Motor neuron (in vitro differentiated cells): ENCODE measurements around the gene COG5. TPM values are rescaled to one million over a fixed set of nuclear protein-coding genes. Genes with fewer than 3 reads are reported as not detected.

Source experiments
- ATAC-seq, 8 experiments: fragments of 200-7000 bp; cut with Tn5 transposase; replicated peaks in 6 of 8; 2 replicates each; pipeline ENCODE4 v1.8.0; 2021; ENCODE audit warnings: mild to moderate bottlenecking in 8 of 8, moderate library complexity in 8 of 8
- H3K27ac ChIP-seq, 2 donors: fragments of 250-450 bp; sonication (Bioruptor Pico); 2 replicates each; pipeline ENCODE4 v1.9.0; 2021; ENCODE audit warnings: antibody characterized with exemption in 2 of 2, mild to moderate bottlenecking in 2 of 2, moderate library complexity in 1 of 2
- H3K4me1 ChIP-seq, 2 donors: fragments of 250-450 bp; sonication (Bioruptor Pico); replicated peaks in 1 of 2; 2 replicates each; pipeline ENCODE4 v1.6.1; 2021; ENCODE audit warnings: antibody characterized with exemption in 2 of 2, mild to moderate bottlenecking in 2 of 2, moderate library complexity in 1 of 2
- H3K4me3 ChIP-seq, 5 donors: fragments of 250-450 bp; sonication (Bioruptor Pico); 2 replicates each; pipeline ENCODE4 v1.9.0; 2021; ENCODE audit warnings: antibody characterized with exemption in 5 of 5, mild to moderate bottlenecking in 5 of 5, moderate library complexity in 4 of 5
- WGBS, 10 experiments: fragments of 450-650 bp; shearing (Covaris generic); methylation state at CpG; one replicate each; pipeline ENCODE4 v1.0.0; 2022; 5-methylcytosine and 5-hydroxymethylcytosine counted together
- in situ Hi-C, 9 experiments: fragments of 400-800 bp; cut with MboI; loops; one replicate each; pipeline ENCODE4 v1.15.0; 2021; ENCODE audit warnings: low sequenced_read_pairs in 9 of 9, low pct_unique_long_range_greater_than_20kb in 2 of 9; ENCODE audit not compliant: unreplicated experiment in 9 of 9
- total RNA-seq, 8 experiments: library from RNA; unstranded; fragments of 300-600 nt; gene quantifications; 2 replicates each; pipeline versions ENCODE4 v1.2.3 to v1.2.4, GENCODE V29; 2022

COG5 gene
- total RNA-seq, 8 experiments from 2014 or later: 21.6 to 53.2 (median 35.0) TPM

DNA sequence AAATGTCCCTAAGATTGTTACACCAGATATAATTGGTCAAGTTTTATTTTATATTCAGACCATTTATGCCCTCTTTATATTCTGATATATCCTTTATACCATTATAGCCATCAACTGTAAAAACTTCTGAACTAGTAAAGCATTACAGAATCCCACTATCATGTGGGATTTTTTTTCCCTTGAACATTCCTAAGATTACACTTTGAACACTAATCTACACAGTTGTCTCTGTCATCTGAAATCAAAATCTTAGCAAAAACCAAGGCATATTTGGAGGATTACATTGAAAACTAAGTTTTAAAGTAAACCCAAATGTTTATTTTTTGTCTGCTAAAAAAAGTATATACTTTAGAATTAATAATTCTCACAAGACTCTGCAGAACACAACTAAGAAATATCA lies 210.0 kb downstream of the COG5 start:
- Histone ChIP-seq H3K4me1 (no peaks in the 10 kb centered on the region), H3K4me3 (no peak overlapping the region), H3K27ac (no peak overlapping the region)
- in situ Hi-C loops: no loop called here
- ATAC-seq: no peak

DNA sequence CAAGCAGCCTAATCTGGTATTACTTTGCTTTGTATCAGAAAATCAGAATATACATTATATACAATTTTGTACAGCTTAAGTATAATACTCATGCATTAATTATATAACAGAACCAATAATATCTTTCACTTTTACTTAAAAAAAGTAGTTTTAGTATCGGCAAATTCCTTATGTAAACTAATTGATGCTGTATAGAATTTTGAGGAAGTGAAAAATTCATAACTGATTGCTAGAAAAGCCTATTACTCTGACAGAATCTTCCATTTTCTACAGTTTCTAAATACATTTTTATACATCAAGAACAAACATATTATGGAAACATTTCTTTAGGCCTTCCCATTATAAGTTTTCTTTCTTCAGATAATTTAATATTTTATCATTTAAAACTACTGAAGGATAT lies 217.8 kb downstream of the COG5 start:
- no peak overlapping the region for H3K27ac ChIP-seq
- H3K4me1 ChIP-seq: no peaks in the 10 kb centered on the region
- H3K4me3 ChIP-seq: no peak overlapping the region
- 91 to 100% (median 100%) methylated on average over 1 of the region's 1 CpG; no CpG with 5 or more reads in 2 of the 10 experiments for WGBS, 10 experiments
- ATAC-seq: no peak
- in situ Hi-C loops: no loop called here

DNA sequence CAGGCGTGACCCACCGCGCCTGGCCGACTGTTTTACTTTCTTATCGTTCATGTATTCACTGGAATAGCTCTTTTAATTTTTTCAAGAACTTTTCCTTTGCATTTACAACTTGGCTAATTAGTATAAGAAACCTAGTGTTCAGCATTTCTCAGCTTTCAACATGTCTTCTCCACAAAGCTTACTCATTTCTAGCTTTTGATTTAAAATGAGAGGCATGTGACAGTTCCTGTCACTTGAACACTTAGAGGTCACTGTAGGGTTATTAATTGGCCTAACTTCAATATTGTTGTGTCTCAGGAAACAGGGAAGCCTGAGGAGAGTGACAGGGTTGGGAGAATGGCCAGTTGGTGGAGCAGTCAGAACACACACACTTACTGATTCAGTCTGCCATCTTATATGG lies 218.9 kb downstream of the COG5 start:
- H3K4me1 ChIP-seq: no peaks in the 10 kb centered on the region
- in situ Hi-C loops: no loop called here
- no peak for ATAC-seq
- 98 to 100% (median 100%) methylated on average over 1 to 5 of the region's 5 CpGs; no CpG with 5 or more reads in 2 of the 10 experiments for WGBS, 10 experiments
- no peak overlapping the region for H3K27ac ChIP-seq
- no peak overlapping the region for H3K4me3 ChIP-seq

DNA sequence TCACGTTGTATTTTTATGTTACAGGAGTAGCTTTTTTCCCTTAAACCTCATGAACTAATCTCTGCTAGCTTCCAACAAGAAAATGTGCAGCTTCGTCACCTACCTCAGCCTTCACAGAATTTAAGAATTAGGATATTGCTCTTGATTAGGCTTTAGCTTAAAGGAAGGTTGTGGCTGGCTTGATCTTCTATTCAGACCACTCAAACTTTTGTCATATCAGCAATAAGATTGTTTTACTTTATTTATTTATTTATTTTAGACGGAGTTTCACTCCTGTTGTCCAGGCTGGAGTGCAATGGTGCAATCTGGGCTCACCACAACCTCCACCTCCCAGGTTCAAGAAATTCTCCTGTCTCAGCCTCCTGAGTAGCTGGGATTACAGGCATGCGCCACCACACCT lies 219.4 kb downstream of the COG5 start:
- 61 to 100% (median 100%) methylated on average over 1 to 4 of the region's 4 CpGs; no CpG with 5 or more reads in 1 of the 10 experiments for WGBS, 10 experiments
- H3K4me1 ChIP-seq: no peaks in the 10 kb centered on the region
- no peak overlapping the region for H3K27ac ChIP-seq
- H3K4me3 ChIP-seq: no peak overlapping the region
- ATAC-seq: no peak
- in situ Hi-C loops: no loop called here

DNA sequence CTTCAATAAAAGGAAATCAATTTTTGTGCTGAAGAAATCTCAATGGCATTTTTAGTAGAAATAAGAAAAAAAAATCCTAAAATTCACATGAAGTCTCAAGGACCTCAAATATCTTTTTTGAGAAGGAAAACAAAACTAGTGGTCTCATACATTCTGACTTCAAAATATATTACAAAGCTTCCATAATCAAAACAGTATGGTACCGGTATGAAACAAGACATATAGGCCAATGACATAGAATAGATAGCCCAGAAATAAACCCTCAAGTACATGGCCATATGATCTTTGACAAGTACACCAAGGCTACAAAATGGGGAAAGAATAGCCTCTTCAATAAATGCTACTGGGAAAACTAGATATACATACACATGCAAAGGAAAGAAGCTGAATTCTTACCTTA lies 225.6 kb downstream of the COG5 start:
- H3K27ac ChIP-seq: no peak overlapping the region
- ATAC-seq: no peak
- in situ Hi-C loops: no loop called here
- H3K4me3 ChIP-seq: no peak overlapping the region
- no peaks in the 10 kb centered on the region for H3K4me1 ChIP-seq
- 80 to 100% (median 100%) methylated on average over 1 of the region's 1 CpG for WGBS, 10 experiments

DNA sequence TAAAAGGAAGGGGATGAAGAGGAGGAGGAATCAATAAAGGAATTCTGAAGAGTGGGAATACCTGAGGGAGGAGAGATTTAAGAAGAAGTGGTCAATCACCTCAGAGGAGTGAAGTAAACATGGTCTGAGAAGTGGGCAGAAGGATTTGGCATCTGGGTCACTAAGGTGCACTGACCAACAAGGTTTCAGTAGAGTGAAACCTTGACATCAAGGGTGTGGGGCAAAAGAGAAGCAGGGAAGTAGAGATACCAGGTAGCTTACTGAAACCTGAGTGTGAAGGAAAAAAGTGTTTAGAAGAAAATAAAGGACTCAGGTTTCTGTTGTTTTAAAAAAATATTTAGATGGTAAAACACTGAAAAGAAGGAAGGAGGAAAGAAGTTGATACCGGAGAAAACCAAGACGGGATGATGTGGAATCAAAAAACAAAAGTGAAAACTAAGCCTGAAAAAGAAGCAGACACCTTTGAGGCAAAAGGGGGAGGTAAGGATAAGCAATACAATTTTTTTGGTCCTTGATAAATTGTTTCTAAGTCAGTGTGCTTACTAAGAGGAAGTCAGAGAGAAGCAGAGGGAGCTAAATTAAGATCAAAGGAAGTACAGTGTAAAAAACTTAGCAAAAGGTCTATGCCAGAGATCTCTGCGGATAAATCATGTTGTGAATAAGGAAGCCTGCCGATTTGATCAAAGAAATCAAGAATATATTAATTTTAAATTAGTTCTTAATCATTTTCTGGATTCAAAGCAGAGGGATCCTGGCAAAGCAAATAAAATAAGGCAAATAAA lies 231.0 kb downstream of the COG5 start:
- Histone ChIP-seq H3K4me3 (no peak overlapping the region), H3K4me1 (no peaks in the 10 kb centered on the region), H3K27ac (no peak overlapping the region)
- WGBS, 10 experiments: 72 to 100% (median 90%) methylated on average over 2 to 4 of the region's 4 CpGs
- in situ Hi-C loops: no loop called here
- ATAC-seq: no peak

DNA sequence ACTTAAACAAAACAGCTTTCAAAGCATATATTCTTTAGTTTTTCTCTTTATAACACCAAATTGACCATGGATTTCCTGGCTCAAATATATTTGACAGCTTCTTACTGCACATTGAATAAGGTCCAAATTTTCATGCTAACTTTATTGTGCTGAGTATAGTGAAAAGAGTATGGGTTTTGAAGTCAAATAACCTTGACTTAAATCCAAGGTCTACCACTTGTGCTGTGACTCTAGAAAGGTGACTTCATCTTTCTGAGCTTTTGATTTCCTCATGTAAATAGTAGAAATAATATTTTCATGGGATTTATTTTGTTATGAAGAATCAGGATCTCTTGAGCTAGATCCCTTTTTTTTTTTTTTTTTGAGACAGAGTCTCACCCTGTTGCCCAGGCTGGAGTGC lies 233.2 kb downstream of the COG5 start:
- no peak for ATAC-seq
- Histone ChIP-seq H3K4me3 (no peak overlapping the region), H3K27ac (no peak overlapping the region), H3K4me1 (no peaks in the 10 kb centered on the region)
- in situ Hi-C loops: no loop called here

DNA sequence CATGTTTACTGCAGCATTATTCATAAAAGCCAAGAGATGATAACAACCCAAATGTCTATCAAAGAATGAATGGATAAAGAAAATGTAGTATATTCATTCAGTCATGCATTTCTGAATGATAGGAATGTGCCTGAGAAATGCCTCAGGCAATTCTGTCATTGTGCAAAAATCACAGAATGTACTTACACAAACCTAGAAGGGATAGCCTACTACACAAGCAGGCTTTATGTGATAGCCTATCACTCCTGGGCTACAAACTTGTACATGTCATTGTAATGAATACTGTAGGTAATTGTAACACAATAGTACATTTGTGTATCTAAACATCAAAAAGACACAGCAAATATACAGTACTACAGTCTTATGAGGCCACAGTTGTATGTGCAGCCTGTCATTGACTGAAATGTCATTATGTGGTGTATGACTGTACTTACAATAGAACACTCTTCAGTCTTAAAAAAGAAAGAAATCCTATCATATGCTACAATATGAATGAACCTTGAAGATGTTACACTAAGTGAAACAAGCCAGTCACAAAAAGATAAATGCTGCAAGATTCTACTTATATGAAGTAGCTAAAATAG lies 235.6 kb downstream of the COG5 start:
- ATAC-seq: peak in 3 of 8 experiments; percentile 98 to 99 (median 99)
- H3K4me1 ChIP-seq: no peaks in the 10 kb centered on the region
- no peak overlapping the region for H3K27ac ChIP-seq
- in situ Hi-C loops: no loop called here
- no peak overlapping the region for H3K4me3 ChIP-seq

DNA sequence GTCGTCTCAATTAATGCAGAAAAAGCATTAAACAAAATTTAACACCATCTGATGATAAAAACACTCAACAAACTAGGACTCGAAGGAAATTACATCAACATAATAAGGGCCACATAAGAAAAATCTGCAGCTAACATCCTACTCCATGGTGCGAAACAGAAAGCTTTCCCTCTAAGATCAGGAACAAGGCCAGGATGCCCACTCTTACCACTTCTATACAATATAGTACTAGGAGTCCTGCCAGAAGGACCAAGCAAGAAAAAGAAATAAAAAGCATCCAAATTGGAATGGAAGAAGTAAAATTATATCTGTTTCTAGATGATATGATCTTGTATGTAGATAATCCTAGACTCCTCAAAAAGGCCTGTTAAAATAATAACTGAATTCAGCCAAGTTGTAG lies 237.7 kb downstream of the COG5 start:
- in situ Hi-C loops: no loop called here
- ATAC-seq: no peak
- no peak overlapping the region for H3K4me3 ChIP-seq
- no peak overlapping the region for H3K27ac ChIP-seq
- no peaks in the 10 kb centered on the region for H3K4me1 ChIP-seq
- WGBS, 10 experiments: 75 to 100% (median 100%) methylated on average over 1 to 3 of the region's 3 CpGs; no CpG with 5 or more reads in 1 of the 10 experiments

DNA sequence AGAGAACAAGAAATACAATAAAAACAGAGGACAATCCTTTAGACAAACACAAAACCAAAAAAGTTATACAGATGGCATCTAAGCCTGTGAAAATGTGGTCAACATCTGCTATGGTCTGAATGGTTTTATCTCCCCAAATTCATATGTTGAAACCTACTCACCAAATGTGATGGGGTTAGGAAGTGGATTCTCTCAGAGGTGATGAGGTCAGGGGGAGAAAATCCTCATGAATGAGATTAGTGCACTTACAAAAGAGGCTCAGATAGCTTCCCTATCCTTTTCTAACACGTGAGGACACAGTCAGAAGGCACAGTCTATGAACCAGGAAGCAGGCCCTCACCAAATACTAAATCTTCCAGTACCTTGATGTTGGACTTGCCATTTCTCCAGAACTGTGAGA lies 241.7 kb downstream of the COG5 start:
- Histone ChIP-seq H3K27ac (no peak overlapping the region), H3K4me3 (no peak overlapping the region), H3K4me1 (no peaks in the 10 kb centered on the region)
- no peak for ATAC-seq
- in situ Hi-C loops: no loop called here
- 86 to 100% methylated on average over 1 of the region's 1 CpG; no CpG with 5 or more reads in 8 of the 10 experiments for WGBS, 10 experiments

DNA sequence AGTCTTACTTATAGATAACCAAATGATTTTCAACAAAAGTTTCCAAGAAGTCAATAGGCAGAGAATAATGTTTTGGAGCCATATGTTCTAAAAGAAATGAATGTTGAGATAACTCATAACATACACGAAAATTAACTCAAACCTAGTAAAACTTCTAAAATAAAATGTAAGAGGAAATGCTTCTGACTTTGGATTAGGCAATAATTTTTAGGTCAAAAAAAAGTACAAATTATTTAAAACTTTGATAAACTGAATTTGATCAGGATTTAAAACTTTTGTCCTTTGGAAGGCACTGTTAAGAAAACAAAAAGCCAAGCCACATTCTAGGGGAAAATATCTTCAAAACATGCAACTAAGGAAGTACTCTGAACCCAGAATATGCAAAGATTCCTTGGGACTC lies 242.1 kb downstream of the COG5 start:
- H3K27ac ChIP-seq: no peak overlapping the region
- no peak for ATAC-seq
- no peak overlapping the region for H3K4me3 ChIP-seq
- no peaks in the 10 kb centered on the region for H3K4me1 ChIP-seq
- WGBS, 10 experiments: 33 to 83% (median 78%) methylated on average over 1 of the region's 1 CpG; no CpG with 5 or more reads in 1 of the 10 experiments
- in situ Hi-C loops: no loop called here

DNA sequence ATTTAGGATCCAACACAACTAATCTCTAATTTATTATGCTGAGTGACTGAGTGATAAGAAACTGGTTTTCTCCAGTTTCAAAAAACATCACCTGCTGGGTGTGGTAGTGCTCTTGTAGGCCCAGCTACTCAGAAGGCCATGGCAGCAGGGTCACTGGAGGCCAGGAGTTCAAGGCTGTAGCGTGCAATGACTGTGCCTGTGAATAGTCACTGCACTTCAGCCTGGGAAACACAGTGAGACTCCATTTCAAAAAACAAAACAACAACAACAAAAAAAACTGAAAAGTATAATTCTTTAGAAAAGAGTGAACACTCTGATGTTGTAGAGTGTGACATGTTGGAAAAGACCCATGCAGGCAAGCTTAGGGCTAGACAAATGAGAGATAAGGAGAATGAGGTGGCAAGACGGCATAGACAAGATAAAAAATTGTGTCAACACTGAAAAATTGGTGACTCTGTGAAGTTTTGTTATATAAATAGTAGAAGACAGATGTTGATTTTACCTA lies 243.9 kb downstream of the COG5 start:
- no peak overlapping the region for H3K27ac ChIP-seq
- 94 to 100% (median 100%) methylated on average over 1 to 2 of the region's 2 CpGs; no CpG with 5 or more reads in 3 of the 10 experiments for WGBS, 10 experiments
- H3K4me1 ChIP-seq: no peaks in the 10 kb centered on the region
- no peak for ATAC-seq
- in situ Hi-C loops: no loop called here
- no peak overlapping the region for H3K4me3 ChIP-seq

DNA sequence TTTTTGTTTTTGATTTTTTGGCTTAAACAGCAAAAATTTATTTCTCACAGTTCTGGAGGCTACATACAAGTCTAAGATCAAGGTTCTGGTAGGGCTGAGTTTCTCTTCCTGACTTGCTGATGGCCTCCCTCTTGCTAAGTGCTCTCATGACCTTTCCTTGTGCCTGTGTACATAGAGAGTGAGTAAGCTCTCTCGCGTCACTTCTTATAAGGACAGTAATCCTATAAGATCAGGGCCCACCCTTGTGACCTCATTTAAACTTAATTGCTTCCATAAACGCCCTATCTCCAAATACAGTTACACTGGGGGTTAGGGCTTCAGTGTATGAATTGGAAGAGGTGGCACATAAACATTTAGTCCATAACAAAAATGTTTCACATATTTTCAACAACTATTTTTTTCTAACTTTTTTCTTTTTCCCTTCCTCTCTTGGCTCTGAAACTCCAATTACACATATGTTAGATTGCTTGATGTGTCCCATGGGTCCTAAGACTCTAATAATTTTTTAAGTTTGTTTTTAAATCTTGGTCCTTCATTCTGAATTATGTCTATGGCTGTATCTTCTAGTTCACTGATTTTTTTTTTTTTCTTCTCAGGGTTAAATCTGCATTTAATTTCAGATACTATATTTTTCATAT lies 245.1 kb downstream of the COG5 start:
- 64 to 100% (median 88%) methylated on average over 1 to 3 of the region's 3 CpGs; no CpG with 5 or more reads in 1 of the 10 experiments for whole genome bisulfite sequencing, 10 experiments
- H3K4me1 ChIP-seq: no peaks in the 10 kb centered on the region
- no peak overlapping the region for H3K27ac ChIP-seq
- in situ Hi-C loops: no loop called here
- ATAC-seq: peak in 3 of 8 experiments; percentile 53 to 85 (median 72)
- H3K4me3 ChIP-seq: no peak overlapping the region
